H1 (cell line): ENCODE results near the gene RHOU. TPM values are rescaled to one million over a fixed set of nuclear protein-coding genes. Genes with fewer than 3 reads are reported as not detected.

ENCODE experiments used
- CTCF ChIA-PET: fragments of 300-600 bp; sonication (Branson Sonifier 250); formaldehyde crosslinking; loops from one replicate; lab custom pipeline; 2021; ENCODE audit not compliant: partially characterized antibody; lab: Charles Lee
- POLR2A ChIA-PET: fragments of 300-600 bp; sonication (Branson Sonifier 250); formaldehyde crosslinking; loops from one replicate; lab custom pipeline; 2021; ENCODE audit warnings: inconsistent platforms; ENCODE audit not compliant: partially characterized antibody; lab: Charles Lee
- DNase-seq, 2 experiments: peaks; one replicate each; pipeline versions ENCODE4 v3.0.0 to v3.0.0-alpha.2; 2010 to 2022; ENCODE audit warnings: low spot score in 2 of 2, low read depth in 1 of 2, mixed read lengths in 1 of 2
- FAIRE-seq: peaks from 2 replicates; lab custom pipeline; 2011; peaks lifted over from hg19 to GRCh38; lab: Jason Lieb, UNC
- H2AFZ ChIP-seq: 2 replicates; pipeline ENCODE4 v1.8.1; 2012; ENCODE audit warnings: low read length, inconsistent platforms
- H2AK5ac ChIP-seq: 2 replicates; pipeline ENCODE4 v1.6.1; 2013; ENCODE audit warnings: low read depth, low read length
- H2BK120ac ChIP-seq: replicated peaks from 2 replicates; pipeline ENCODE3; 2013; ENCODE audit warnings: low read depth, low read length, inconsistent platforms
- H2BK12ac ChIP-seq: 2 replicates; pipeline ENCODE4 v1.6.1; 2013; ENCODE audit warnings: low read depth, low read length
- H2BK15ac ChIP-seq: 2 replicates; pipeline ENCODE4 v1.6.1; 2013; ENCODE audit warnings: low read length
- H2BK20ac ChIP-seq: 2 replicates; pipeline ENCODE4 v1.6.1; 2013; ENCODE audit warnings: low read length
- H2BK5ac ChIP-seq: 2 replicates; pipeline ENCODE4 v1.6.1; 2013; ENCODE audit warnings: low read depth, low read length
- H3K14ac ChIP-seq: 2 replicates; pipeline ENCODE4 v1.6.1; 2013; ENCODE audit warnings: inconsistent platforms; ENCODE audit not compliant: insufficient read length
- H3K18ac ChIP-seq: 2 replicates; pipeline ENCODE4 v1.6.1; 2013; ENCODE audit warnings: low read length; ENCODE audit errors: extremely low read depth
- H3K23ac ChIP-seq: 2 replicates; pipeline ENCODE4 v1.6.1; 2013; ENCODE audit warnings: inconsistent platforms; ENCODE audit not compliant: insufficient read length
- H3K23me2 ChIP-seq: 2 replicates; pipeline ENCODE4 v1.6.1; 2013; ENCODE audit warnings: low read depth, low read length
- H3K27ac ChIP-seq: 2 replicates; pipeline ENCODE4 v1.6.1; 2011; ENCODE audit warnings: low read depth, low read length, inconsistent platforms
- H3K27me3 ChIP-seq, 4 experiments: replicated peaks in 1 of 4; 1 replicate in 1 of 4; 2 replicates in 3 of 4; pipeline versions ENCODE4 v1.6.1 to v1.8.1; 2011 to 2013; ENCODE audit warnings: low read length in 3 of 4, mild to moderate bottlenecking in 3 of 4, inconsistent platforms in 2 of 4, mixed read lengths in 2 of 4, moderate library complexity in 1 of 4; ENCODE audit not compliant: control insufficient read depth in 3 of 4, insufficient read depth in 3 of 4; ENCODE audit errors: extremely low read depth in 1 of 4
- H3K36me3 ChIP-seq, 4 experiments: 2 replicates each; pipeline versions ENCODE4 v1.6.1 to v1.8.1; 2011 to 2013; ENCODE audit warnings: mild to moderate bottlenecking in 4 of 4, low read length in 3 of 4, moderate library complexity in 2 of 4, control low read depth in 1 of 4, inconsistent platforms in 1 of 4; ENCODE audit not compliant: insufficient read depth in 4 of 4, control insufficient read depth in 2 of 4
- H3K4ac ChIP-seq: replicated peaks from 2 replicates; pipeline ENCODE3; 2013; ENCODE audit warnings: low read length, low read depth, mixed read lengths, inconsistent platforms; ENCODE audit not compliant: insufficient read length
- H3K4me1 ChIP-seq, 4 experiments: replicated peaks in 1 of 4; 1 replicate in 1 of 4; 2 replicates in 3 of 4; pipeline versions ENCODE4 v1.6.1 to v1.8.1; 2011 to 2013; ENCODE audit warnings: low read length in 3 of 4, inconsistent platforms in 2 of 4, mixed read lengths in 1 of 4; ENCODE audit not compliant: insufficient read depth in 4 of 4, control insufficient read depth in 3 of 4
- H3K4me2 ChIP-seq, 2 experiments: 2 replicates each; pipeline versions ENCODE4 v1.6.1 to v1.8.1; 2011 to 2013; ENCODE audit warnings: low read depth in 2 of 2, low read length in 2 of 2, control low read depth in 1 of 2, inconsistent platforms in 1 of 2, mild to moderate bottlenecking in 1 of 2; ENCODE audit not compliant: insufficient read depth in 1 of 2
- H3K4me3 ChIP-seq, 4 experiments: fragments of 200-600, 300-600 bp in 1 of 4; sonication (generic), shearing (Covaris generic), sonication (Bioruptor Twin) in 1 of 4; 2 replicates each; pipeline versions ENCODE4 v1.5.1 to v1.8.1; 2011 to 2016; ENCODE audit warnings: low read length in 4 of 4, low read depth in 3 of 4, control low read depth in 2 of 4, inconsistent platforms in 2 of 4, mild to moderate bottlenecking in 2 of 4, mixed read lengths in 1 of 4, moderate library complexity in 1 of 4; ENCODE audit not compliant: insufficient read depth in 2 of 4; ENCODE audit errors: extremely low read depth in 1 of 4
- H3K56ac ChIP-seq: replicated peaks from 2 replicates; pipeline ENCODE3; 2013; ENCODE audit warnings: low read depth, mild to moderate bottlenecking, mixed read lengths, low read length, inconsistent platforms; ENCODE audit not compliant: insufficient read length
- H3K79me1 ChIP-seq: 2 replicates; pipeline ENCODE4 v1.6.1; 2013; ENCODE audit warnings: low read depth, low read length, control low read depth
- H3K79me2 ChIP-seq, 2 experiments: 2 replicates each; pipeline versions ENCODE4 v1.6.1 to v1.8.1; 2012 to 2013; ENCODE audit warnings: low read length in 2 of 2, mild to moderate bottlenecking in 2 of 2, inconsistent platforms in 1 of 2; ENCODE audit not compliant: insufficient read depth in 2 of 2, control insufficient read depth in 1 of 2
- H3K9ac ChIP-seq, 4 experiments: replicated peaks in 1 of 4; 1 replicate in 1 of 4; 2 replicates in 3 of 4; pipeline versions ENCODE4 v1.6.1 to v1.8.1; 2011 to 2013; ENCODE audit warnings: low read depth in 3 of 4, low read length in 3 of 4, control low read depth in 2 of 4, mild to moderate bottlenecking in 2 of 4, moderate library complexity in 2 of 4, inconsistent platforms in 1 of 4; ENCODE audit errors: extremely low read depth in 1 of 4
- H3K9me3 ChIP-seq, 2 experiments: 2 replicates each; pipeline versions ENCODE4 v1.6.1 to v1.8.1; 2012 to 2013; ENCODE audit warnings: mild to moderate bottlenecking in 2 of 2, moderate library complexity in 2 of 2, control low read depth in 1 of 2, inconsistent platforms in 1 of 2, low read depth in 1 of 2, low read length in 1 of 2, mixed read lengths in 1 of 2; ENCODE audit not compliant: insufficient read depth in 2 of 2
- H4K20me1 ChIP-seq, 2 experiments: replicated peaks in 1 of 2; 2 replicates each; pipeline versions ENCODE3 to v1.8.1; 2011 to 2013; ENCODE audit warnings: inconsistent platforms in 2 of 2, low read length in 2 of 2, mild to moderate bottlenecking in 1 of 2; ENCODE audit not compliant: insufficient read depth in 2 of 2, control insufficient read depth in 1 of 2
- H4K5ac ChIP-seq: 2 replicates; pipeline ENCODE4 v1.6.1; 2013; ENCODE audit warnings: low read length, low read depth, mixed read lengths, inconsistent platforms; ENCODE audit not compliant: insufficient read length
- H4K8ac ChIP-seq: 2 replicates; pipeline ENCODE4 v1.8.0; 2013; ENCODE audit warnings: mild to moderate bottlenecking, moderate library complexity, low read length, inconsistent platforms; ENCODE audit not compliant: insufficient read depth; ENCODE audit errors: extremely low read depth
- H4K91ac ChIP-seq: replicated peaks from 2 replicates; pipeline ENCODE3; 2013; ENCODE audit warnings: low read length, mixed read lengths, inconsistent platforms; ENCODE audit not compliant: insufficient read length
- BRCA1 ChIP-seq: IDR thresholded peaks from 2 replicates; pipeline ENCODE4 v1.6.1; 2012; ENCODE audit warnings: low read depth, low read length, improper control_type of control experiment
- CBX8 ChIP-seq: fragments of 300-800, 300-1000 bp; sonication (generic); IDR thresholded peaks from 2 replicates; pipeline ENCODE4 v1.7.1; 2016; ENCODE audit warnings: low read depth, low read length, borderline replicate concordance
- CEBPB ChIP-seq: IDR thresholded peaks from 2 replicates; pipeline ENCODE4 v1.6.1; 2012; ENCODE audit warnings: low read depth, low read length
- CHD2 ChIP-seq: IDR thresholded peaks from 2 replicates; pipeline ENCODE4 v1.6.1; 2012; ENCODE audit warnings: low read length, improper control_type of control experiment
- CREB1 ChIP-seq: IDR thresholded peaks from 2 replicates; pipeline ENCODE4 v1.6.1; 2012; ENCODE audit warnings: inconsistent platforms
- JUND ChIP-seq: IDR thresholded peaks from 2 replicates; pipeline ENCODE4 v1.6.1; 2011; ENCODE audit warnings: mild to moderate bottlenecking, improper control_type of control experiment, low read length
- RBBP5 ChIP-seq: IDR thresholded peaks from 2 replicates; pipeline ENCODE4 v1.7.1; 2012; ENCODE audit warnings: low read depth, mild to moderate bottlenecking, inconsistent platforms, low read length, moderate library complexity, borderline replicate concordance
- RFX5 ChIP-seq: IDR thresholded peaks from 2 replicates; pipeline ENCODE4 v1.6.1; 2011; ENCODE audit warnings: low read depth, low read length, improper control_type of control experiment, borderline replicate concordance
- RXRA ChIP-seq: IDR thresholded peaks from 2 replicates; pipeline ENCODE4 v1.6.1; 2011; ENCODE audit warnings: low read depth, mild to moderate bottlenecking, low read length, moderate library complexity; ENCODE audit not compliant: insufficient read depth
- SIX5 ChIP-seq: IDR thresholded peaks from 2 replicates; pipeline ENCODE4 v1.6.1; 2011; ENCODE audit warnings: mild to moderate bottlenecking, low read depth, low read length
- TEAD4 ChIP-seq: IDR thresholded peaks from 2 replicates; pipeline ENCODE4 v1.6.1; 2012; ENCODE audit warnings: low read depth, low read length, inconsistent platforms, mixed read lengths
- WGBS, 2 experiments: shearing (Covaris generic) in 1 of 2; methylation state at CpG; one replicate each; pipeline versions ENCODE4 v1.1.6 to v1.1.7; 2013 to 2015; ENCODE audit warnings: low lambda C conversion rate in 2 of 2, mixed read lengths in 2 of 2, inconsistent platforms in 1 of 2, low coverage in 1 of 2, missing lambda C conversion rate in 1 of 2; ENCODE audit not compliant: insufficient replicate concordance in 2 of 2, insufficient coverage in 1 of 2, insufficient read length in 1 of 2; ENCODE audit errors: extremely low coverage in 1 of 2, missing lambda C conversion rate in 1 of 2; 5-methylcytosine and 5-hydroxymethylcytosine counted together
- polyA plus RNA-seq, 7 experiments: library from polyadenylated mRNA; depleted of rRNA in 3 of 7; stranded (reverse) in 5 of 7; unstranded in 2 of 7; fragments of >200 nt in 5 of 7; fragments of 200-250 nt in 2 of 7; gene quantifications; 1 replicate in 5 of 7; 2 replicates in 1 of 7; 4 replicates in 1 of 7; pipeline versions ENCODE4 v1.2.1 to v1.2.3, GENCODE V29; 2011 to 2013; ENCODE audit warnings: missing spikeins in 2 of 7, mixed read lengths in 2 of 7
- total RNA-seq: library from RNA; stranded (reverse); fragmentation: NEBNext Ultra II Directional; extraction: Animal tissue kit (Norgen Biotek cat#: 25700); gene quantifications from 2 replicates; pipeline ENCODE4 v1.2.1, GENCODE V29; 2021

The RHOU gene
- total and polyA plus RNA-seq, 2 of the 8 experiments (the other 6 are each of a cell fraction or from before 2014, with no cell fraction given), result 3.0 to 3.4 TPM

DNA sequence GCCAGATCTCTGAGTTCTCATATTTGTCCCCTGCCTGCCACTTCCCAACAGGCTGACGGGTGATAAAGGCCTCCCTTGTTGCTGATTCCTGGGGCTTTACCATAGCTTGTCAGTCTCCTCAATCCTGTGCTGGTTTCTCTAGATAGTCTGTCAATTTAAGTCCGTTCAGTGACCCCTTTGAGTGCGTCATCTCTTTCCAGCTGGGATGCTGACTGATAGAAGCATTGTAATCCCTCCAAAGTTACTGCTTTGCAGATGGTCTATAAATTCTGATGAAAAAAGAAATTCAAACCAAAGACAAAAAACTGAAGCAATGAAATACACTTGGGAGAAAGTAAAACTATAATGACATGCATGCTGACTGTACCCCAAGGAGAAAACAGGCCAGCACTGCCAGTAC, 28.3 kb downstream of the RHOU start:
- Histone ChIP-seq H4K8ac (no peak overlapping the region), H2BK12ac (no peak overlapping the region), H3K27me3 (no peaks in the 10 kb centered on the region)

More for the DNA sequence above, 28.3 kb downstream of the RHOU start:
- CTCF ChIA-PET, result no interaction called here
- no peak overlapping the region for H2BK20ac ChIP-seq
- H3K36me3 ChIP-seq, result no peaks in the 10 kb centered on the region; a peak in 1 of 8 replicates
- H4K20me1 ChIP-seq, result no peaks in the 10 kb centered on the region
- H3K4me3 ChIP-seq, result no peak overlapping the region
- no peak for FAIRE-seq
- no peaks in the 10 kb centered on the region for H3K4me1 ChIP-seq
- H3K56ac ChIP-seq, result no peak overlapping the region
- POLR2A ChIA-PET, result no interaction called here
- no peak overlapping the region for H2BK5ac ChIP-seq
- no peak overlapping the region for H3K4ac ChIP-seq
- no peaks in the 10 kb centered on the region for H3K9me3 ChIP-seq
- no peak overlapping the region for H4K91ac ChIP-seq
- no peak overlapping the region for H4K5ac ChIP-seq
- no peak overlapping the region for H2AFZ ChIP-seq
- H2BK15ac ChIP-seq, result no peak overlapping the region
- H3K27ac ChIP-seq, result no peak overlapping the region
- H3K4me2 ChIP-seq, result no peak overlapping the region
- no peak overlapping the region for H3K23ac ChIP-seq
- H3K79me1 ChIP-seq, result no peaks in the 10 kb centered on the region
- no peak overlapping the region for H3K14ac ChIP-seq
- no peak overlapping the region for H3K9ac ChIP-seq
- TF ChIP-seq CEBPB (no peak), CBX8 (no peak), RBBP5 (no peak), RFX5 (no peak), JUND (no peak), CHD2 (no peak), RXRA (no peak), BRCA1 (no peak), TEAD4 (no peak), SIX5 (no peak), CREB1 (no peak)
- TF ChIP-seq, all 59 proteins: peak for 0
- Histone ChIP-seq H3K79me2 (no peaks in the 10 kb centered on the region), H2BK120ac (no peak overlapping the region), H3K18ac (no peak overlapping the region), H3K23me2 (no peaks in the 10 kb centered on the region), H2AK5ac (no peak overlapping the region)
- 85% methylated on average over 3 of the region's 3 CpGs; no CpG with 5 or more reads in 1 of the 2 experiments for WGBS, 2 experiments
- no peak for DNase-seq
